Mesenteric fat pad (tissue), 1 donor: Measurements from ENCODE around the gene COA5. TPM values are rescaled to one million over a fixed set of nuclear protein-coding genes. Genes with fewer than 3 reads are reported as not detected.
"Not testable (repeated sequence)": the region's sequence is repeated elsewhere in the genome, so short reads cannot be mapped to it uniquely, and the experiment has no call there.

Experiments
- DNase-seq: peaks from one replicate; pipeline ENCODE4 v3.0.0-alpha.2; 2020; ENCODE audit warnings: low spot score
- total RNA-seq: library from RNA; stranded (reverse); fragmentation: NEBNext Ultra II Directional; extraction: Animal tissue kit (Norgen Biotek cat#: 25700); gene quantifications from one replicate; pipeline ENCODE4 v1.2.1, GENCODE V29; 2021
- donor health status: DM: yes; HTN: yes; CAD: no.

The COA5 gene
- total RNA-seq, 1 donor from 2014 or later = 18.0 TPM

DNA sequence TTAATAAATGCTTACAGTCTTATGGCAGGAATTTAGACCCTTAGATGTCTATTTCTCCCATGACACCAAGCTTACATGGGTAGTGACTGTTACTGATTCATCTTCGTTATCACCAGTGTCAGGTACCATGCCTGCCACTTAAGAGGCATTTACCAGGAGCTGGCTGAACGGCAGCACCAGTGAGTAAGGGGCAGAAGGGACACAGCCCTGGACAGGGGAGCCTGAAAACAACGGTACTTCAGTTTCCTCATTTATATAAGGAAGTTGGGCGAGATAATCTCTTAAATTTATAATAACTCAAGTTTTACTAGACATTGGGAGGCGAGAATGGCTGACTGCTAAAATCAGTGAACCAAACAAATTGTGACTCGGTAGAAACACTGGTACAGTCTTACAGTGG lies 1.2 kb downstream of the COA5 start:
- DNase-seq = no peak

DNA sequence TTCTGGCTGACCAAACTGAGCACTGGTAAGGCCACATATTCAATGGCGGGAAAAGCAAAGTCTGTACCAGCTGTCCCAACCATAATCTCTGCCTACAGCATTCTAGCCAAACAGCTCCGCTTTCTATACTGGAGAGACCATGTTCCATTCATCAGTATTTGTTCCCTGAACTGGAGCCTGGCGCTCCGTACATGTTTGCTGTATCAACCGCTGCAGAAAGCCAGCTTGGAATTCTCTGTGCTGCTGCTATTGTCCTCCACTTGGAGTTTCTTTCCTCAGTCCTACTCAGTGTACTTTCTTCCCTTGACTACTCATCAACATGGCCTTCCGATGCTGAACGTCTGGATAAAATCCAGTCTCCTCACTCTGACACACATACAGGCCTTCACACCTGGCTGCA lies 1.9 kb downstream of the COA5 start:
- DNase-seq = no peak

DNA sequence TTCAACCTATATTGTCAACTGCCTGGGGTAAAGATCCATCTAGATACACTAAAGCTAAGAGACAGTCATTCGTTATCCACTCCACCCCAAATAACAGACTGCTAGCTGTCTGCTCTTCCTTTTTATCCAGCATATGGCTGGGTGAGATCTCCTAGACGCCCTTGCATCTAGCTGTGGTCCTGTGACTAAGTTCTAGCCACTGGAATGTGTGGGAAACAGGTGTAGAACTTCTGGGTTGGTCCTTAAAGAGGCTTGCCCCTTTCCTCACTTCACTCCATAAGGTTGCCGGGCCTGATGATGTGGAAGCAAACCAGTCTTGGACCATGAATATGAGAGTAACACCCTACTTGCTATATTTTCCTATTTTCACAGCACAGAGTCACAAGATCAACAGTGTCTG lies 3.2 kb downstream of the COA5 start:
- DNase-seq = no peak

DNA sequence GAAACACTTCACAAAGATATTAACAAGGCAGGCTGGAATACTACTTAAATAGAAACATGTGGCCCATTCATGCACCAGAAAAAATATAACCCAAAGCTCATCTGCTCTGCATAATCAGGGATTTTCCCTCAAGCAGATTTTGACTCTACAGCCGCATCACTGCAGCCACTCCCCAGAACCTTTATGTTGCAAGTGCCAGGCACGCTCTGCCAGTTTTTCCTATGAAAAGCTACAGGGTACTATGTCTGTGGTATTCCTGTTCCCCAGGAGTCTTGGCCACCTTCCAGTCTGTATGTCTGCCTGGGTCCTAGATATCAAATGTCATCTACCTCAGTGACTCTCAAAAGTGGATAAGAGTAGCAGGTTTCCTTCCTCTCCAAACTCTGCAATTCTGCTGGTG lies 3.8 kb downstream of the COA5 start:
- no peak for DNase-seq

DNA sequence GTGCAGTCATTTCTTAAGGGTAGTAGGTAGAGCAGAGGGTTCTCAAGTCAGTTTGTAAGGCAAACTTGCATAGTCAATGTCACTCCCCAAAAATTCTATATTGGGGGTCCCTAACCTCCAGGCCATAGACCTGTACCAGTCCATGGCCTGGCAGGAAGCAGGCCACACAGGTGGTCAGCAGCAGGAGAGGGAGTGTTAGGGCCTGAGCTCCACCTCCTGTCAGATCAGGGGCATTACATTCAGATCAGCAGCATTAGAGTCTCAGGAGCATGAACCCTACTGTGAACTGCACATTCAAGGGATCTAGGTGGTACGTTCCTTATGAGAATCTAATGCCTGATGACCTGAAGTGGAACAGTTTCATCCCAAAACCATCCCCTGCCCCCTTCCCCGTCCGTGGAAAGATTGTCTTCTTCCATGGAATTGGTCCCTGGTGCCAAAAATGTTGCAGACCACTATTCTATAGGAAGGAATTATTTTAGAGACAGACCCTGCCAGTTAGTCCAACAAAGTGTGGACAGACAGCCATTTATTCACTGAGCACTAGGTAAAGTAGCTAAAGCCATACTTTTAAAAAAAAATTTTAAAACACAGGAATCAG lies 6.7 kb downstream of the COA5 start:
- no peak for DNase-seq

DNA sequence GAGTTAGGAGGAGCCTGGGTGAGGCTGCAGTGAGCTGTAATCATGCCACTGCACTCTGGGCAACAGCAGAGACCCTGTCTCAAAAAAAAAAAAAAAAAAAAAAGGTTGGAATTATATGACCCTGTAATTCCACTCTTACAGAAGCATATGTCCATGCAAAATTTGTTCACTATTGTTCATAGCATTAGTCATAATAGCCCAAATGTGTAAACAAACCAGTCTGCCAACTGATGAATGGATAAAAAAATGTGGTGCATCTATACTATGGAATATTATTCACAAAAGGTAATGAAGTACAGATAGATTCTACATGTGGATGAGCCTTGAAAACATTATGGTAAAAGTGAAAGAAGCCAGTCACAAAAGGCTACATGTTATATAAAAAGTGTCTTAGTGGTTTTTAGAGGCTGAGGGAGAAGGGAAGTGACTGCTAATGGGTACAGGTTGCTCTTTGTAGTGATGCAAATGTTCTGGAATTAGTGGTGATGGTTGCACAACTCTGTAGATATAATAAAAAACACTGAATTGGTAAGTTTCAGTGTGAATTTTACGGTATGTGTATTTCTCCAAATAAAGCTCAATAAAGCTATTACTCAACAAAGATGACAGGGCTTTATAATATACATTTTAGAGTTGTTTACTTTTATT lies 9.4 kb downstream of the COA5 start:
- no peak for DNase-seq

DNA sequence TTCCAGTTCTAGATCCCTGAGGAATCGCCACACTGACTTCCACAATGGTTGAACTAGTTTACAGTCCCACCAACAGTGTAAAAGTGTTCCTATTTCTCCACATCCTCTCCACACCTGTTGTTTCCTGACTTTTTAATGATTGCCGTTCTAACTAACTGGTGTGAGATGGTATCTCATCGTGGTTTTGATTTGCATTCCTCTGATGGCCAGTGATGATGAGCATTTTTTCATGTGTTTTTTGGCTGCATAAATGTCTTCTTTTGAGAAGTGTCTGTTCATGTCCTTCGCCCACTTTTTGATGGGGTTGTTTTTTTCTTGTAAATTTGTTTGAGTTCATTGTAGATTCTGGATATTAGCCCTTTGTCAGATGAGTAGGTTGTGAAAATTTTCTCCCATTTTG lies 13.6 kb downstream of the COA5 start:
- DNase-seq = not testable (repeated sequence)

DNA sequence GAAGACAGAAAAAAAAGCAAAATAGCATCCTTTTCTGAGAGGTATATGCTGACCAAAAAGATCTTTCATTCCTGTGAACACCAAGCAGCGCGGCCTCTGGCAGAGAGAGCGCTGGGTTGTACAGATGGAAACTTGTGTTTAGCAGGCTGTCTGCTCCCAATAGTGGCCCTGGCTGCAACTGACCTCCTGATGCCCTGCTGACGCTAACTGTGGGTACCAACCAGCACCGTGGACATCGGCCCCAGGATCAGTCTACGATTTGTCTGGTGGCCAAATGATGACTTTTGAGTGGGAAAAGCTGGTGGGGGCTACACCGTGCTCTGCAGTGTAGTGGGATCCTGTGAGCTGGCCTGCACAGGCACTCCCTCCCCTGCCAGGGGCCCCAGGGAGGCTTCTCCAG lies 15.7 kb downstream of the COA5 start:
- DNase-seq = no peak

DNA sequence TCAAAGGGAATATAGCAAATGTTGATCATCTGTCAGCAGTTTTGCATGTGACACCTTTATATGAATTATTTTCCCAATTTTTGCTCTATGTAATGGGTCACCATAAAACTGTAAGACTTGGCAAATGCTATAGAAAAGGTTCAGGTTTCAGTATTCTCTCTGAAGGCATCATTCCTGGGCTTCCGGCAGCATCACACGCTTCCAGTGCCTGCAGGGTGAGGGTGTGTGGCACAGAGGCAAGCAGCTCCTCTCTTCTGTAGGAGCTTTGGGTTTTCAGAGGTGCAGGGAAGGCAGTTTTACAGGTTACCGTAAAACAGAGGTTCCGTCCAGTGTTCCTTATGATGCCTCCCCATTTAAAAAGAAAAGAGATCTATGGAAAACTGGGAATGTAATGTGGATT lies 18.8 kb downstream of the COA5 start:
- DNase-seq = no peak

DNA sequence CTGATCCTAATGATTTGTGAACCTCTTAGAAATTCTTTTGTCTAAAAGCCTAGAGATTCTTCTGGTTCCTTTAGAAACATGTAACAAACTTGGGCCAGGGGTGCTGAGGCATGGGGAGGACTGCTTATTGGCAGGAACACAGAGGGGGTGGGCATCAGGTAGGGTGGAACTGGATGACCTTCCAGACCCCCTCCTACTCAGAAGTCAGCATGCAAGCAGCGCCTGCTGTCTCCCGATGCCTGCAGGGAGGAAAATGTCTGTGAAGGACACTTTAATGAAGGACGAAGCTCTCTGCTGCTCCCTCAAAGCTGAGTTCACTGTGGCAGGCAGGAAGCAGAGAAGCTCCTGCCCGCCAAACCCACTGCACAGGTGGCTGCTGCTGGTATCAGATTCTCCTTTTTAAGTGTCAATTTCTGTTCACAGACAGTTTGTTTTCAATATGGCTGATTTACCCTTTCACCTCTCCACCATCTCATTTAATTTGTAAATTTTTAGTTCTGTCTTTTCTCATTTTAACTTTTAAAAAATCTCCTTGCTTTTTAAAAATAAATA lies 19.4 kb downstream of the COA5 start:
- DNase-seq = no peak

DNA sequence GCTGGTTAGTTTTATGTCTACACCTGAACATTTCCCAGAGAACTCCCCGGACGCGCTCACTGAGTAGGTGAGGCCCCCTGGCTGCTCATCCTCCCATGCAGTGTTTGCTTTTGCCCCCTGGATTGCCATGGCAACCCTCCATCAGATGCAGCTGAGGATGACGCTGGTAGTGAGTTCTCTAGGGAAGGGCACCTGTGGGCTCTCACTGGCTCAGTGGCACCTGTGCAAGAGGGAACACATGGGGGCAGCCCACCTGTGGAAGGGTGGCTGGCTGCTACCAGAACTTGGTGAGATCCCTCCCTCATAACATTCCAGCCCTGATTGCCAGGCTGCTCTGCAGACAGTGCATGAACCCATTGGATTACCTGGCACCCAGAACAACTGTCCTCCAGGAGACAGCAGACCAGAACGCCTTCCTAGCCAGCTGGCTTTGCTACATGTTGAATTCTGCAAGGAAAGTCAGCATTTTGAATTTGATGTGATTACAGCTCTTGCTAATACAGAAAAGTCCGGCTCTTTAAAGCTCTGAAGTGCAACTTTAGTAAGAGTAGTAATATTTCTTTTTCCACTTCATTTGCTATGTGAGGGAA lies 21.7 kb downstream of the COA5 start:
- no peak for DNase-seq

DNA sequence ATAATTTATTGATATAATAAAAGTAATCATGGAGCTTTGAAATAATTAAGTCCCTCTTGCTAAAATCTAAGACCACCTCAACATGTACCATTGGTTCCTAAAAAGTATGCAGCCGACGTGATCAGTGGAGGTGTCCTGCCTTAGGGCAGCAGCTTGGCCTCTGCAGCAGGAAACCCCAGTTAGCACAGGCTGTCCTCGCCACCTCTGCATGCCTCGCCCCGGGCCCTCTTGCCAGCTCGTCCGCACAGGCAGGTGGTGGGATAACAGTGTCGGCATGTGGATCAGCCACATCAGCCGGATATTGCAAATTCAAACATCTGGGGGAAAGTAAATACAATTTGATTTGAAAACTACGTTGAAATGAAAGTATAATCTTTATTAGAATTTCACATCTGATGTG lies 22.9 kb downstream of the COA5 start:
- DNase-seq = no peak

DNA sequence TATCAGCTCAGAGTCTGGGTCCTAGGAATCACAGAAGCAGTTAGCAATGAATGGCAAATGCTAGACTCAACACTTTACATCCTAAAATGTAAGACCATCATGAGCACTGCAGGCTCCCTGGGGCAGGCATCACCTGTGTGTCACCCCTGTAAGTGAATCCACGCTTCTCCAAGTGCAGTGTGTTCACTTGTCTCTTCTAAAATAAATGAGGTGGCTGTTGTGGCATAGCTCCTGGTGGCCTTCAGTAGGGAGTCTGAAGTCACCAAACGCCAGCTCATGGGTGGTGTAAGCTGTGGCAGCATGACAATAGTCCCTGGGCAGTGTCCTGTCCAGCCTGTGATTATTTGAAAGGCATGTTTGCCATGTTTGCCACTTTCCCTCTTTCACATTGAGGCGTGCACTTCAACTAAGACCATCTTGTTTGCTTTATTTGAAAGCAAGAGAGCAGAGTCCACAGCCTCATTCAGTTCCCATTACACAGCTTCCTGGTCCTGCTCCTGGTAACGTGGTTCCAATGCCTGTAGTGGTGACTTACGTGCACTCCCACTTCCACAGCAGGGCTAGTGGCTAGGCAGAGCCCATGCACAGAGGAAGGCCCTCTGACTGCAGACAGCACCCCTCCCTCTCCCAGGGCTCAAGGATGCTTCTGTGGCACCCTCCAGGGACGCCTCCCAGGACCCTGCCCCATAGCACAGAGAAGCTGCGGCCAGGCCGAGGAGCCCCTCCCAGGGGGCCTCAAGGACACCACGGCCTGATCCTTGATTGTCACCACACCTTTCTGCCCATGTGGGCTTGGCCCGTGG lies 24.3 kb downstream of the COA5 start:
- no peak for DNase-seq

DNA sequence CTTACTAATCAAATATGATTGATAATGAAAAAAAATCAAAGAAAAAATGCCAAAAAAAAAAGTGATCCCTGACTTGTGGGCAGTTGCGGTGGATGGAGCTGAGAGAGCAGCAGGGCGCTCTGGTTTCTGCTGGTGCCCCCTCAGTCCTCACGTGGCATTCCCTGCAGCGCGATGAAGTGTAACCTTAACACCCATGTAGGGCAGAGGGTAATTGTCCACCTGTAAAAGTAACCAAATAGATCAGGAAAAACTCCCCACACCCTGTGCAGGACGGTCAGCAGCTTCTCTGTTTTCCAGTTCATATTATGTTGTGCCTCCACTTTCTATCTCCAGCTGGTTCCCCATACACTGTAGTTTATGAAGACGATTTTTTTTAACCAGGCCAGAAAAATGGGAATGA lies 25.0 kb downstream of the COA5 start:
- no peak for DNase-seq

DNA sequence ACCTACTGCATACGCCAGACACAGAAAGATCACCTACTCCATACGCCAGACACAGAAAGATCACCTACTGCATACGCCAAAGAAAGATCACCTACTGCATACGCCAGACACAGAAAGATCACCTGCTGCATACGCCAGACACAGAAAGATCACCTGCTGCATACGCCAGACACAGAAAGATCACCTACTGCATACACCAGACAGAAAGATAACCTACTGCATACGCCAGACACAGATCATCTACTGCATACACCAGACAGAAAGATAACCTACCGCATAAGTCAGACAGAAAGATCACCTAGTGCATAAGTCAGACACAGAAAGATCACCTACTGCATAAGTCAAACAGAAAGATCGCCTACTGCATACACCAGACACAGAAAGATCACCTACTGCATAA lies 25.8 kb downstream of the COA5 start:
- DNase-seq = no peak

DNA sequence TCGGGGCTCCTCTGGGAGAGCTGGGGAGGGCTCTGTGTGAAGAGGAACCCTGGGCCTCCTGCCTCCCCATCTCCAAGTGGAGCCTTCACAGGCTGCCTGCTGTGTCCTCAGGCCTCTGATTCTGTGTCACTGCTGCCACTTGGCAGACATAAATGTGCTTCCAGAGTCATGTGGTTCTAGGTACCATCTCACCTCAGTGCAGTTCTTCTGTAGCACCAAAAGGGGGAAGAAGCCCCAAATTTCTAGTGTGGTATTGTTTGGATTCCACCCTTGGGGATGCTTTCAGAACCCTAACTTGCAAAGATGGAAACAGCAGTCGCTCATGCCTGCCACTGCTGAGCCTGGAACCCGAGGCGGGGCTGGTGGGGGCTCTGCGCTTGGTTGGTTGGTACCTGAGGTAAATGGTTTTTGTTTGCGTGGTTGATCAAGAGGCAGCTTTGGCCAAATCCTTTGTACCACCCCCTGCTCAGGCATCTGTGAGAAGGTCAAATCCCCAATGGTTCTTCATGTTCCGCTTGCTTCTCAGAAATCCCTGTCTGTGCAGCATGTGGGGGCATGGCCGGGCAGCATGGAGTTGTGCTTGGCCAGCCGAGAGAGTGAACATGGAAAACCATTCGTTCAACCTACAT lies 27.5 kb downstream of the COA5 start:
- no peak for DNase-seq

DNA sequence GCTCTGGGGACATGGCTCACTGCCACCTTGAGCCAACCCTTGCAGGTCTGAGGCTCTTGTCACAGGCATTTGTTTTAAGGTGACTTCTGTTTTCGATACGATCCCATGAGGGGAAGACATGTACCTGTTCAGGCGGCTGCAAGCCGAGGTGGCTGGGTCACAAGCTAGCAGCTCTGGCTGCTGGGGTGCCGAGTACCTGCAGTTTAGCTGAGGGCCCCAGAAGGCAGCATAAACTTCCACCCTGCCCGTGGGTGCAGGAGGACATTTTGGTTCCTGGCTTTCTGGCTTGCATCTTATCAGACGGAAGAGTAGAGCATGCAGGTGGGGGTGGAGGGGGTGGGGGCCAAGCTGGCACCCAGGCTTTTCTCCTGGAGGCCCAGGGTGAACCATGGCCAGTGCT lies 28.4 kb downstream of the COA5 start:
- DNase-seq = no peak

DNA sequence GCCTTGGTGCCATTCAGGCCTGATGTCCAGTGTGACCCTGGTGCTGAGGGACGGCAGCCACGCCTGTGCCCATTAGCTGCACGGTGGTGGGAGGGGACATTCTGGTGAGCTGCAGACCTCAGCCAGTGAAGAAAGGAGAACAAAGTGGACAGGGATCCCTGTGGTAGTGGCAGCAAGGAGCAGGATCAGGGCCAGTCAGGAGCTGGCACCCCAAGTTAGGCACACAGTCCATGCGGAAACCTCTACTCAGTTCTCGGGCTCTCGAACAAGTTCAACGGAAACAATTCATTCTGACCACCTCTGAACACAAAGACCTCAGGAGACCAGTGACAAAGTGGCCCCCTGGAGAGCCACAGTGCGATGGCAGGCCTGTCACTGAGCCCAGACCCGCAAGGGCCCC lies 30.1 kb downstream of the COA5 start:
- DNase-seq = no peak

DNA sequence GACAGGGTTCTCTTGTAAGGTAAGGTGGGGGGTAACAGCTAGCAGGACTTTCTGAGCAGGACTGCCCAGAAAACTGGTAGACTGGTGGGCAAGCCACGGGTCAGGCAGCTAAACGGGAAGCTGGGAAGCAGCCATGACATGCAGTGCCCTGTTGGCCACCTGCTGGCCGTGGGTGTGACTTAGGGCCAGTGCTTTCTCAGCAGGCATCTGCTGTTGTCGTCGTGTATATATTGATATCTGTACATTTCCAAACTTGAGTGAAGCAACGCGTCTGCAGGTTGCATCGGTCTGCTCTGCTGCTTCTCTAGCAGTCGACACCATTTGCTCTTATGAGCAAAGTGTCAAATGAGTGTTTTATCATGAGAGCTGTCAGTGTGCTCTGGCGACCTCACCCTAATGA lies 31.0 kb downstream of the COA5 start:
- no peak for DNase-seq

DNA sequence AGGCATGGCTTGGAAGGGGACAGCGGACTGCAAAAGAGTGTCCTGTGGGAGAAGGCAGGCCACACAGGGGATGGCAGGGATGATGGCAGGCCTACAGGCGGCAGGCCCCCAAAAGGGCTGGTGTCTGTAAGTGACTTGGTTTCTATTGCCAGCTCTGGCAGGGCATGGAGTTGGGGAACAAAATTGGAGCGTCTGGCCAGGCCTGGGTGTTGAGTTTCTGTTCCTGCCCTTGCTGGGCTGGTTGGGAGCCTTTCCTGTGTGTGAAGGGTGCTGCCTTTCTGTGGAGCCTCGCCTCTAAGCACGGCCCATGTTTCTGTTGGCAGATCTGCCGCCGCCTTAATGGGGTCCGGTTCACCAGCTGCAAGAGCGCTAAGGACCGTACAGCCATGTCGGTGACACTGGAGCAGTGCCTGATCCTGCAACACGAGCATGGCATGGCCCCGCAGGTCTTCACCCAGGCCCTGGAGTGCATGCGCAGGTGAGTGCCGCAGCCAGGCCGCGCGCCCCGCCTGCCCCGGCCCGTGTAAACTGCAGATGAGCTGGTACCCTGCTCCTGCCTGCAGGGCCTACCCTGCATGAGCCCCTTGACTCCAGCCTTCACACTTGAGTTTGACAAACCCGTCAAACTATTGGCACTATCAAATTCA lies 31.5 kb downstream of the COA5 start:
- DNase-seq = no peak

DNA sequence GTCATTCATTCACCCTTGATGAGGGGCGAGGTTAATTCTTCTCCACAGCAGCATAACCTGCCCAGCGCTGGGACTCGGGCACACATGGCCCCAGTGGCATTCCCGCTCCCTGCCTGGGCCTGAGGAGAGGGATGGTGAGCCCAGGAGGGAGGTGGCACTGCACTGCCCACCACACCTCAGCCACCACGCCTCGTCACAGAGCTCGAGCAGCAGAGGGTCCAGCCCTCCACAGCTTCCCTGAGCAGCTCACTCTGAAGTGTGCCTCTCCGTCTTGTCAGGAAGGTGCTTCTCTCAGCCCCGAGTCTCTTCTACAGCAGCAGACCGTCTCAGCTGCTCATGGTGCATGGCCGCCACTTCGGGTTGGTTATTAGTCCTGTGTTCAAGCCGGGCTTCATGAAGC lies 34.9 kb downstream of the COA5 start:
- peak; percentile 84 for DNase-seq
